Measurements from ENCODE around the gene CFAP410. TPM values are rescaled to one million over a fixed set of nuclear protein-coding genes. Genes with fewer than 3 reads are reported as not detected.

CFAP410 gene
- total and polyA plus RNA-seq, 2 of the 13 experiments (the other 11 are each of a cell fraction or from before 2014, with no cell fraction given): 8.0 to 20.1 TPM

GRCh38 chr21:44303490-44303981 lies 35.7 kb downstream of the CFAP410 start (continued):
- TF ChIP-seq ARID4A (CRISPR knock-in tag; IDR thresholded peaks at IDR 0.05; ENCODE audit: borderline replicate concordance) (0 out of 2 replicates have a peak, but pooled peaks have one; percentile 21), BCL6 (CRISPR knock-in tag; IDR thresholded peaks at IDR 0.05) (peak; percentile 56), FOXC1 (CRISPR knock-in tag; IDR thresholded peaks at IDR 0.05; ENCODE audit: borderline replicate concordance) (no peak), FOXK1 (CRISPR knock-in tag; IDR thresholded peaks at IDR 0.05; ENCODE audit: borderline replicate concordance, low read depth) (no peak), SAP130 (CRISPR knock-in tag; IDR thresholded peaks at IDR 0.05; ENCODE audit: low read depth) (peak; percentile 95), HNRNPLL (IDR thresholded peaks at IDR 0.05; ENCODE audit: low read depth, low read length, poor library complexity, severe bottlenecking) (no peak), HNF1A (IDR thresholded peaks at IDR 0.05; ENCODE audit: low read depth) (peak; percentile 71), HNF1A (CRISPR knock-in tag; IDR thresholded peaks at IDR 0.05; ENCODE audit: borderline replicate concordance) (no peak), ZNF30 (CRISPR knock-in tag; IDR thresholded peaks at IDR 0.05) (no peak), ARNT2 (CRISPR knock-in tag; IDR thresholded peaks at IDR 0.05; ENCODE audit: low read depth) (no peak), ZNF124 (CRISPR knock-in tag; IDR thresholded peaks at IDR 0.05) (no peak), KLF9 (CRISPR knock-in tag; IDR thresholded peaks at IDR 0.05; ENCODE audit: low read depth) (0 out of 2 replicates have a peak, but pooled peaks have one; percentile 72), NCOA5 (CRISPR knock-in tag; IDR thresholded peaks at IDR 0.05) (no peak), ZNF275 (CRISPR knock-in tag; IDR thresholded peaks at IDR 0.05; ENCODE audit: borderline replicate concordance) (no peak), UBTF (CRISPR knock-in tag; IDR thresholded peaks at IDR 0.05) (no peak; the same call in 1 of the 2 replicates), FOXM1 (CRISPR knock-in tag; IDR thresholded peaks at IDR 0.05) (no peak), TEAD2 (CRISPR knock-in tag; IDR thresholded peaks at IDR 0.05) (no peak), NFKBIZ (CRISPR knock-in tag; IDR thresholded peaks at IDR 0.05) (no peak), ZNF562 (CRISPR knock-in tag; IDR thresholded peaks at IDR 0.05; ENCODE audit: borderline replicate concordance) (no peak)
